Measurements from ENCODE around the gene CRYBB2.
A peak's percentile ranks its signal among the peaks of the same experiment; 100 is the strongest.
"Not testable (repeated sequence)": the region's sequence is repeated elsewhere in the genome, so short reads cannot be mapped to it uniquely, and the experiment has no call there.

Gene CRYBB2

GRCh38 chr22:25199731-25200520 lies 19.5 kb upstream of the CRYBB2 start, which contains the start of gene CRYBB3:
Gene CRYBB3 (plus strand): TSS chr22:25199858. CDS start chr22:25201397, 1,539 bp downstream.
- DNase-seq (ENCODE audit: low read depth in 2 of 2): no peak

GRCh38 chr22:25200967-25201366 lies 18.5 kb upstream of the CRYBB2 start:
- no peak for DNase-seq (ENCODE audit: low read depth in 2 of 2)

- no peak for DNase-seq (ENCODE audit: low read depth in 2 of 2)
Observed at GRCh38 chr22:25201557-25202273, 17.7 kb upstream of the CRYBB2 start.

GRCh38 chr22:25202290-25202921 lies 17.0 kb upstream of the CRYBB2 start:
- DNase-seq (ENCODE audit: low read depth in 2 of 2): peak; percentile 29 to 42

GRCh38 chr22:25203082-25203481 lies 16.4 kb upstream of the CRYBB2 start:
- DNase-seq (ENCODE audit: low read depth in 2 of 2): no peak

- DNase-seq (ENCODE audit: low read depth in 2 of 2): not testable (repeated sequence)
Observed at GRCh38 chr22:25204547-25204946, 14.9 kb upstream of the CRYBB2 start.

GRCh38 chr22:25205847-25206246 lies 13.6 kb upstream of the CRYBB2 start:
- no peak for DNase-seq (ENCODE audit: low read depth in 2 of 2)

- no peak for DNase-seq (ENCODE audit: low read depth in 2 of 2)
Observed at GRCh38 chr22:25206998-25207397, 12.4 kb upstream of the CRYBB2 start.

- DNase-seq (ENCODE audit: low read depth in 2 of 2): no peak
Observed at GRCh38 chr22:25207553-25208157, 11.8 kb upstream of the CRYBB2 start.

GRCh38 chr22:25208328-25208727 lies 11.1 kb upstream of the CRYBB2 start:
- no peak for DNase-seq (ENCODE audit: low read depth in 2 of 2)

GRCh38 chr22:25208743-25209505 lies 10.5 kb upstream of the CRYBB2 start:
- no peak for DNase-seq (ENCODE audit: low read depth in 2 of 2)

- DNase-seq (ENCODE audit: low read depth in 2 of 2): no peak
Observed at GRCh38 chr22:25210793-25211192, 8.6 kb upstream of the CRYBB2 start.

- no peak for DNase-seq (ENCODE audit: low read depth in 2 of 2)
Observed at GRCh38 chr22:25212337-25212736, 7.1 kb upstream of the CRYBB2 start.

- no peak for DNase-seq (ENCODE audit: low read depth in 2 of 2)
Observed at GRCh38 chr22:25213221-25213620, 6.2 kb upstream of the CRYBB2 start.

- no peak for DNase-seq (ENCODE audit: low read depth in 2 of 2)
Observed at GRCh38 chr22:25216230-25216629, 3.2 kb upstream of the CRYBB2 start.

GRCh38 chr22:25219948-25220442 lies 556 bp downstream of the CRYBB2 start:
- no peak for DNase-seq (ENCODE audit: low read depth in 2 of 2)

- DNase-seq (ENCODE audit: low read depth in 2 of 2): no peak
Observed at GRCh38 chr22:25221790-25222189, 2.4 kb downstream of the CRYBB2 start.

GRCh38 chr22:25223269-25223850 lies 3.9 kb downstream of the CRYBB2 start:
- no peak for DNase-seq (ENCODE audit: low read depth in 2 of 2)

GRCh38 chr22:25228822-25229221 lies 9.4 kb downstream of the CRYBB2 start:
- no peak for DNase-seq (ENCODE audit: low read depth in 2 of 2)

GRCh38 chr22:25230760-25231159 lies 11.3 kb downstream of the CRYBB2 start:
- DNase-seq (ENCODE audit: low read depth in 2 of 2): not testable (repeated sequence)

- no peak for DNase-seq (ENCODE audit: low read depth in 2 of 2)
Observed at GRCh38 chr22:25232301-25232700, 12.9 kb downstream of the CRYBB2 start.
